Brain microvascular endothelial cell (primary cell): Measurements from ENCODE around the gene PTGDS.

Experiments
- DNase-seq: peaks from one replicate; pipeline ENCODE4 v3.0.0-alpha.2; 2020
- H3K27ac ChIP-seq: fragments of 250-450 bp; sonication (Bioruptor Pico); 2 replicates; pipeline ENCODE4 v1.5.1; 2020; ENCODE audit warnings: mild to moderate bottlenecking, moderate library complexity
- H3K27me3 ChIP-seq: fragments of 250-450 bp; sonication (Bioruptor Pico); replicated peaks from 2 replicates; pipeline ENCODE4 v1.5.1; 2020; ENCODE audit warnings: mild to moderate bottlenecking
- H3K36me3 ChIP-seq: fragments of 250-450 bp; sonication (Bioruptor Pico); replicated peaks from 2 replicates; pipeline ENCODE4 v1.5.1; 2020; ENCODE audit warnings: mild to moderate bottlenecking
- H3K4me3 ChIP-seq: 2 replicates; pipeline ENCODE4 v1.5.1; 2011; ENCODE audit warnings: low read depth, mild to moderate bottlenecking, control low read depth, low read length, moderate library complexity
- in situ Hi-C: cut with HindIII; loops from 2 replicates; pipeline ENCODE4 v1.10.0; 2017; ENCODE audit warnings: low sequenced_read_pairs, low pct_ligation_motif_present
- TF ChIP-seq, protein P1 (sequence below): IDR thresholded peaks from 2 replicates; pipeline ENCODE4 v1.5.1; 2011; ENCODE audit warnings: low read depth, mild to moderate bottlenecking, moderate library complexity, low read length, control low read depth, inconsistent platforms; ENCODE audit errors: missing control alignments

The PTGDS gene

DNA sequence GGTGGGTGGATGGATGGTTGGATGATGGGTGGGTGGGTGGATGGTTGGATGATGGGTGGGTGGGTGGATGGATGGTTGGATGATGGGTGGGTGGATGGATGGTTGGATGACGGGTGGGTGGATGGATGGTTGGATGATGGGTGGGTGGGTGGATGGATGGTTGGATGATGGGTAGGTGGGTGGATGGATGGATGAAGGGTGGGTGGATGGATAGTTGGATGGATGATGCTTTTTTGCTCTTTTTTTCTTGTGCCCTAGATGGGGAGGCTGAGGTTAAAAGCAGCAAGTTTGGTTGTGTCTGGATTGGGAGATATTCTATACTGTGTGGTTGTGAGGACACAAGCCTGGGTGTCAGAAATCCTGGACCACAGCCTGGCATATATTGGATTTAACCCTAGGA, 19.8 kb upstream of the PTGDS start:
- H3K4me3 ChIP-seq: no peak overlapping the region
- in situ Hi-C loops: no loop called here
- H3K36me3 ChIP-seq: no peaks in the 10 kb centered on the region
- H3K27ac ChIP-seq: no peak overlapping the region
- DNase-seq: no peak
- H3K27me3 ChIP-seq: no peaks in the 10 kb centered on the region
- TF ChIP-seq, protein P1, sequence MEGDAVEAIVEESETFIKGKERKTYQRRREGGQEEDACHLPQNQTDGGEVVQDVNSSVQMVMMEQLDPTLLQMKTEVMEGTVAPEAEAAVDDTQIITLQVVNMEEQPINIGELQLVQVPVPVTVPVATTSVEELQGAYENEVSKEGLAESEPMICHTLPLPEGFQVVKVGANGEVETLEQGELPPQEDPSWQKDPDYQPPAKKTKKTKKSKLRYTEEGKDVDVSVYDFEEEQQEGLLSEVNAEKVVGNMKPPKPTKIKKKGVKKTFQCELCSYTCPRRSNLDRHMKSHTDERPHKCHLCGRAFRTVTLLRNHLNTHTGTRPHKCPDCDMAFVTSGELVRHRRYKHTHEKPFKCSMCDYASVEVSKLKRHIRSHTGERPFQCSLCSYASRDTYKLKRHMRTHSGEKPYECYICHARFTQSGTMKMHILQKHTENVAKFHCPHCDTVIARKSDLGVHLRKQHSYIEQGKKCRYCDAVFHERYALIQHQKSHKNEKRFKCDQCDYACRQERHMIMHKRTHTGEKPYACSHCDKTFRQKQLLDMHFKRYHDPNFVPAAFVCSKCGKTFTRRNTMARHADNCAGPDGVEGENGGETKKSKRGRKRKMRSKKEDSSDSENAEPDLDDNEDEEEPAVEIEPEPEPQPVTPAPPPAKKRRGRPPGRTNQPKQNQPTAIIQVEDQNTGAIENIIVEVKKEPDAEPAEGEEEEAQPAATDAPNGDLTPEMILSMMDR: no peak

DNA sequence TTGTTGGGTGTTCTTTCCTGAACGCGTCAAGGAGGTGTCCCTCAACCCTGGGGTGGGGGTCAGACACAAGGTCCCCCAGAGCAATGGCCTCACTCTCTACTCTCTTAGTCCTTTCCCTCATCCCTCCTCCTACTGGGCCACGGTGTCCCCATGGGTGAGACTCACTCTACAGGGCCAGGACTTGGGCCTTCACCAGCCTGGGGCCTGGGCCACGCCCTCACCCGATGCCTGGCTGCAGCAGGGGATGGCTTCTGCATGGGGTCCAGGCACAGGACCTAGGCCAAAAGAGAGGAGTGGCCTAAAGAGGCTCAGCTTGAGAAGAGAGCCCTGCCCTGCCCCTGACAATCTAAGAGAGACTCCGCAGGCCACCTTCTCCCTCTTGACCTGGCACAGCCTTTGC, 19.4 kb upstream of the PTGDS start:
- in situ Hi-C loops: no loop called here
- H3K4me3 ChIP-seq: no peak overlapping the region
- H3K27me3 ChIP-seq: no peaks in the 10 kb centered on the region
- DNase-seq: no peak
- TF ChIP-seq, protein P1: no peak
- H3K27ac ChIP-seq: no peak overlapping the region
- H3K36me3 ChIP-seq: no peaks in the 10 kb centered on the region

DNA sequence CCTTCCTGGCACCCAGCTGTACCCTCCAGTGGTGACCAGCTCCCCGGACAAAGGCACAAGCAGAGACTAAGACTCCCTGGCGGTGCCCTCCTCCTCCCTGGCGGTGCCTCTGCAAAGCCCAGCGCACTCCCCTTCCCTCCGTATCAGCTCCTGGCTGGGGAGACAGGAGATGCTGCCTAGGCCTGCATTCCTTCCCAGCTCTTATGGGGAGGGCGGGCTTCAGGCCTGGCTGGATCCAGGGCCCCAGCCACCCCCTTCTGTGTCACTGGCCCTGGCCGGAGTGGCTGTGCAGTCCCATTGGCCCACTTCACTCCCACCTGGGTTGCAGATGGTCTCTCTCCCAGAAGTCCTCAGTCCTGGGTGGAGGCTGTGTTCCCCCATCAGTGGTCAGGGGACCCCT, 18.8 kb upstream of the PTGDS start:
- no peak for DNase-seq
- Histone ChIP-seq H3K27ac (no peak overlapping the region), H3K4me3 (no peak overlapping the region), H3K36me3 (no peaks in the 10 kb centered on the region), H3K27me3 (no peaks in the 10 kb centered on the region)
- in situ Hi-C loops: no loop called here
- TF ChIP-seq, protein P1: no peak

DNA sequence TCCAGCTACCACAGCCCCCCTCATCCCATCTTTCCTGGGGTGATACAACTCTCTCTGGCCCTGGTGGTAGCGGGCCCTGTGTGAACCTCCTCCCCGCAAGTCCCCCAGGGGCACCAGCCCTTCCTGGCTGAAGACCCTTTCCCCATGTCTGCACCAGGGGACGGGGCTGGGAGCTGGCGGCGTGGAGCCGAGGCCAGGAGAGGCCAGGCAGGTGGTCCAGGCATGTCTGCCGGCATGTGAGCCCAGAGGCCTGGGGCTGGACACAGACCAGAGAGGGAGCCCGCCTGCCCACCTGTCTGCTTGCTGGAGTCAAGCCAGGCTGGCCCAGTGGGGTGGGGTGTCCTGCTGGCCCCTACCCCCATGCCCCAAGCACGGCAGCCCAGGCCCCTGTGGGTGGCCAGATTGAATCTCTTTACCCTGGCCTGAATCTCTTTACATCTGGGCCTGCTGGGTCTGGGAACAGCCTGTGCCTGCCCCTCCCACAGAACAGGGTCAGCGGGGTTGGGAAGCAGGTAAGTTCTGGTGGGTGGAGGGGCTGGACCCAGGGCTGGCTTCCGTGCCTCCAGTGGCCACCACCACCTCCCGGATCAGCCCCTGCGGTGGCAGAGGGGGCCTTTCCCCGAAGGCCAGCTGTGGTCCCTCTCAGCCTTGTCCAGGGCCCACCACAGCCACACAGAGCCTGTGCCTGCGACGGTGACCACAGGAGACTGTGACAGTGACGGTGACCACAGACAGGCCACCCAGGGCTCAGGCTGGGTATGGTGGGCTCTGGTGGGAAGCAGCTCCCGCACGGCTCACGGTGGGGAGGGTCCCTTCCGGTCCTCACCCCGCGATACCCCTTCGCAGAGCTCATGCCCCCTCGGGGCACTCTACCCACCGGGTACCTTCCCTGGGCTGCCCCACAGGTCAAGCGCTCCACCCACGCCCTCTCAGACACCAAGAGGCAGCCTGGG, 18.1 kb upstream of the PTGDS start:
- TF ChIP-seq, protein P1: no peak
- no peaks in the 10 kb centered on the region for H3K36me3 ChIP-seq
- H3K27ac ChIP-seq: no peak overlapping the region
- no peak for DNase-seq
- no peak overlapping the region for H3K4me3 ChIP-seq
- H3K27me3 ChIP-seq: no peaks in the 10 kb centered on the region
- in situ Hi-C loops: no loop called here

DNA sequence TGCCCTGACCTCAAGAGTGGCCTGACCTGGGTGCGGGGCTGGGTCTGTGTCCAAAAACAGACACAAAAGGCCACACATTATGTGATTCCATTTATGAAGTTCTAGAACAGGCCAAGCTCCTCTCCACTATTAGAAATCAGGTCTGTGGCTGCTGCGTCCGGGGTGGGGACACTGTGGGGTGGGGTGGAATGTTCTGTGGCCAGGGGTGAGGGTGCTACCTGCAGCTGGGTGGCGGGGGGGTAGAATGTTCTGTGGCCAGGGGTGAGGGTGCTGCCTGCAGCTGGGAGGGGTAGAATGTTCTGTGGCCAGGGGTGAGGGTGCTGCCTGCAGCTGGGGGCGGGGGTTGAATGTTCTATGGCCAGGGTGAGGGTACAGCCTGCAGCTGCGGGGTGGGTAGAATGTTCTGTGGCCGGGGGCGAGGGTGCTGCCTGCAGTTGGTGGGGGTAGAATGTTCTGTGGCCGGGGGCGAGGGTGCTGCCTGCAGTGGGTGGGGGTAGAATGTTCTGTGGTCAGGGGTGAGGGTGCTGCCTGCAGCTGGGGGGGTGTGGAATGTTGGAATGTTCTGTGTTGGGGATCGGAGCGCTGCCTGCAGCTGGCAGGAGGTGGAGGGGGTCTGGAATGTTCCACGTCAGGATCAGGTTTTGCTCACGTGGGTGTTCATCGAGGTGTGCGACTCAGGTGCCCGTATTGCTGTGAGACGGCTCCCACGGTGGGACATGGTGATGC, 16.9 kb upstream of the PTGDS start:
- Histone ChIP-seq H3K36me3 (no peaks in the 10 kb centered on the region), H3K4me3 (no peak overlapping the region), H3K27me3 (no peaks in the 10 kb centered on the region), H3K27ac (no peak overlapping the region)
- in situ Hi-C loops: no loop called here
- DNase-seq: no peak
- TF ChIP-seq, protein P1: no peak
